Amniotic stem cell (primary cell): ENCODE data around the gene DOLK.

Experiments
- DNase-seq: peaks from one replicate; lab custom pipeline; 2025; lab: John Stamatoyannopoulos, UW

The DOLK gene

DNA sequence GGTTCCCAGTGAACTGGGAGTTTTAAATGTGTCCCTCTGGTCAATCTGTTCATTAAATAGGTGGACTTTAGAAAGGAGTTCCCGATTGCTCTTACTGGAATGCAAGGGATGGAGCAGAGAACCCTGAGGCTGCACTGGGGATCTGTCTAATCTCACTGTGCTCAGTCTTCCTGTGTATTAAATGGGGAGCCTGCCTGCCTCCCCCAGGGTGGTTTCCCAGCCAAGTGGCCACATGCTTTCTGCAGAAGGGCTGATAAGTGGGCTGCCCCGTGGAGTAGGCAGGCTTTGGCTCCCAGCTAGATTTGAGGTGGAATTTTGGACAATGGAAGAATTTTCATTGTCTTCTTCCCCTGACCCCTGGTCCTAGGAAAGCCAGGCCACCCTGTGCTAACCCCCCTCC is 40.7 kb downstream of the DOLK start:
- no peak for DNase-seq

DNA sequence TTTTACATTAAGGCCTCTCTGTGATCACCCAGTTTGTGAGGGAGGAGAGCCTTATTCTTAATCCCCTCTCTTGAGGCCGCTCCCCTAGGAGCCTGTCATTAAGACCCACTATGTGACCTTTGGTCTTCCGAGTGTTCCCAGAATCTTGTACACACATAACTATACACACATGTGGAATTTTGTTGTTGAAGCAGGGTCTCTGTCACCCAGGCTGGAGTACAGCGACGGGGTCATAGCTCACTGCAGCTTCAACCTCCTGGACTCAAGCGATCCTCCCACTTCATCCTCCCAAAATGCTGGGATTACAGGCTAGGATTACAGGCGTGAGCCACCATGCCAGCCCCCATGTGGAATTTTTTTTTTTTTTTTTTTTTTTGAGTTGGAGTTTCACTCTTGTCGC is 41.4 kb downstream of the DOLK start:
- no peak for DNase-seq

DNA sequence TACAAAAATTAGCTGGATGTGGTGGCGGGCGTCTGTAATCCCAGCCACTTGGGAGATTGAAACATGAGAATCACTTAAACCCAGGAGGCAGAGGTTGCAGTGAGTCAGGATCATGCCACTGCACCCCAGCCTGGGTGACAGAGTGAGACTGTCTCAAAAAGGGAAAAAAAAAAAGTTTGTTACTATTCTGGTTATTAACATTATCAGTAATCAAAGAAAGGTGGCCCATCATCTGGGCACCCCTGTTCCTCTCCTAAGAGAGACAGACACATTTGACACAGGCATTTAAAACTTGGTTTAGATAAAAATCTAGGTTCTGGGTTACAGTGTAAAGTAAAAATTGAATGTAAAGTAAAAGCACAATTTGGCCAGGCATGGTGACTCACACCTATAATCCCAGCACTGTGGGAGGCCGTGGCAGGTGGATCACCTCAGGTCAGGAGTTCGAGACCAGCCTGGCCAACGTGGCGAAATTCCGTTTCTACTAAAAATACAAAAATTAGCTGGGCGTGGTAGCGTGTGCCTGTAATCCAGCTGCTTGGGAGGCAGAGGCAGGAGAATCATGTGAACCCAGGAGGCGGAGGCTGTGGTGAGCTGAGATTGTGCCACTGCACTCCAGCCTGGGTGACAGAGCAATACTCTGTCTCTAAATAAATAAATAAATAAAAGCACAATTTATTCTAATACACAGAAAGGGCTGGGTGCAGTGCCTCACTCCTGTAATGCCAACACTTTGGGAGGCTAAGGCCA is 43.4 kb downstream of the DOLK start:
- no peak for DNase-seq

DNA sequence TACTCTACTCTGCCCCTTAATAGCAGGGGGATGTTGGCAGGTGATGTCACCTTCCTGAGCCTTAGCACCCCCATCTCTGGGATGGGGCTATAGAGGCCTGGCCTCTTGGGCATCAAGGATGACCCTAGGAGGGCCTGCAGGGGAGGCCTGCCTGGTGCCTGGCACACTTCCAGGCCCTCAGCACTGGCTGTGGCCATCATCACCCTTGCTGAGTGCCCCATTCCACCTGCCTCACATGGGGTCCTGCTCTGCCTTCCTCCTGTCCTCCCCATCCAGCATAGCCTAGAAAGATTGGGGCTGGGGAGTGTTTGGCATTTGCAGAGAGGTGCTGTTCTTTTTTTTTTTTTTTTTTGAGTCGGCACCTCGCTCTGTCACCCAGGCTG is 44.3 kb downstream of the DOLK start:
- DNase-seq: no peak

DNA sequence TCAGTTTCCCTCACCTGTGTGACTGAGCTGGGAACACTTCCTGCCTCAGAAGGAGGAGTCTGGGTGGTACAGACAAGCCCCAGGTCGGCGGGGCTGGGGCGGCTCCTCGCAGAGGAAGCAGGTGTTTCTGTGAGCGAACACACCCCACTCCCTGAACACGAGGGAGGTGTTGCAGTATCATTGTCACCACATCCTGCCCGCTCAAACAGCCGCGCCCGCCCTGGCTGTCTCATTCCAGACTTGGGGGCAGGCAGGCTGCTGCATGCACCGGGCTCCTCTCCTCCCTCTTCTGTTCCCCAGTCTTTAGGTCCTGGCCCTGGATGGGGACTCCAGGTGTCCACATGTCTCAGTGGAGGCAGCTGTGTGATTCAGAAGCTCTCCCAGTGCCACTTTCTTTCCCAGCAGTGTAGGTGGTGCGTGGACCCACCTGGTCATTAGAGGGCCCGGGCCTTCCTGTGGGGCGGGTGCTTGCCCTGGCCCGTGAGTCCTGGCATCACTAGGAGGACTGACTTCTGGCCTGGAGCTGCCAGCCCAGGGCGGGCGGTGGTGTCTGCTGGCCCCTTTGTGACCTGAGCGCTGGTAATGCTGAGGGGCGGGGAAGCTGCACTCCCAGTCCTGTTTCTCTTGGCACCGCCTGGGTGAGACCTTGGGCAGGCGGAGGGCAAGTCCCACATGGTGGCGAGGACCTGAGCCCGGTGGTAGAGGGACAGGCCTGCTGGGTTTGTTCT is 44.9 kb downstream of the DOLK start:
- no peak for DNase-seq

DNA sequence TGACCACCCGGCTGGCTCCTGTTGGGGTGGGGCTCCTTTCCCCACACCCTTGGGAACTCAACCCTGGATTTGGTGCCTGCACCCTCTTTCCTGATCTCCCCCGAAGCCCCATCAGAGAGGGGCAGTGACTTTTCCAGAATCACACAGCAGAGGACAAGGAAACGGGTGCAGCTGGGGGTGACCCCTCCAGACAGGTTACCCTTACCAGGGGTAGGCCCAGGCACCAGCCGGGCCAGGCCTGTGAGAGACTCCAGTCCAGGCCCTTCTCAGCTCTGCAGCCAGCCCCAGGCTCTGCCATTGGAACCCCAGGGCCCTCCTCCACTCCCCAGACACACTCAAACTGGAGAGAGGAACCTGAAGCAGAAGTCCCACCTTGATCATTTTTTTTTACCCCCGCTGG is 45.6 kb downstream of the DOLK start:
- DNase-seq: no peak

DNA sequence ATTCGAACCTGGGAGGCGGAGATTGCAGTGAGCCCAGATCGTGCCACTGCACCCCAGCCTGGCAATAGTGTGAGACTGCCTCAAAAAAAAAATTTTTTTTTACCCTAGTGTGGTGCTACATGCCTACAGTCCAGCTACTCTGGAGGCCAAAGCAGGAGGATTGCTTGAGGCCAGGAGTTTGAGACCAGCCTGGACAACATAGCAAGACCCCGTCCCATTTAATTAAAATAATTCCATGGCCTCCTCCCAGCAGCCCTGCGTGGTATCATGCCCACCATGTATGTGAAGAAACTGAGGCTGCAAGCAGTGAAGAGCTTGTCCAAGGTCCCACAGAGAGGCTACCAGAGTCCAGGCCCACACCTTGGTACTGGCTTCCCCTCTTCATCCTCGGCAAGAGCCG is 46.0 kb downstream of the DOLK start:
- no peak for DNase-seq

DNA sequence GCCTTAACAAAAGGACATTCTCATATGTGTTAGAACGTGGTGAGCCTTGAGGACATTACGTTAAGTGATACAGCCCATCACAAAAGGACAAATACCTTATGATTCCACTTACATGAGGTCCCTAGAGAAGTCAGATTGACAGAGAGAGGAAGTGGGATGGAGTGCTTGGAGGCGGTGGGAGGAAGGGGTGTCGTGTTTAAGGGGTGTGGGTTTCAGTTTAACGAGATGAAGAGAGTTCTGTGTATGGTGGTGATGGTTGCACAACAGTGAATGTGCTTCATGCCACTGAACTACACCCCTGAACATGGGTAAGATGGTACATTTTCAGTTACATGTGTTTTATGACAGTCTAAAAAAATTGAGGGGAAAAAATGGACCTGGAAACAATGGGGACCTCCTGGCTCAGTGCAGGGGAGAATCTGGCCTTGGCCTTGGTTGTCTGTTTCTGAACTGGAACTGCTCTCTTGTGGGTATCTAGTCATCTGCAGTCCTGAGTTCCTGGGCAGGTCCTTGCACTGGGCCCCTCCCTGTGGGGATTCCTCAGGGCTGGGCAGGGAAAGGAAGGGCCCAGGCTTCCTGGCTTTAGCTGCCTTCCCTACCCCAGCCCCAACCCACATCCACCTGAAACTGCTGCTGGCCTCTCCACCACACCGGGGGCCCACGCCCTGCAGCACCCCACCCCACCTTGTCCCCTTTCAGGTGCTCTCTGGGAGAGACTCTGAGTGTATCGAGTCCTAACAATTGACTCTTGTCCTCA is 47.7 kb downstream of the DOLK start:
- DNase-seq: no peak

DNA sequence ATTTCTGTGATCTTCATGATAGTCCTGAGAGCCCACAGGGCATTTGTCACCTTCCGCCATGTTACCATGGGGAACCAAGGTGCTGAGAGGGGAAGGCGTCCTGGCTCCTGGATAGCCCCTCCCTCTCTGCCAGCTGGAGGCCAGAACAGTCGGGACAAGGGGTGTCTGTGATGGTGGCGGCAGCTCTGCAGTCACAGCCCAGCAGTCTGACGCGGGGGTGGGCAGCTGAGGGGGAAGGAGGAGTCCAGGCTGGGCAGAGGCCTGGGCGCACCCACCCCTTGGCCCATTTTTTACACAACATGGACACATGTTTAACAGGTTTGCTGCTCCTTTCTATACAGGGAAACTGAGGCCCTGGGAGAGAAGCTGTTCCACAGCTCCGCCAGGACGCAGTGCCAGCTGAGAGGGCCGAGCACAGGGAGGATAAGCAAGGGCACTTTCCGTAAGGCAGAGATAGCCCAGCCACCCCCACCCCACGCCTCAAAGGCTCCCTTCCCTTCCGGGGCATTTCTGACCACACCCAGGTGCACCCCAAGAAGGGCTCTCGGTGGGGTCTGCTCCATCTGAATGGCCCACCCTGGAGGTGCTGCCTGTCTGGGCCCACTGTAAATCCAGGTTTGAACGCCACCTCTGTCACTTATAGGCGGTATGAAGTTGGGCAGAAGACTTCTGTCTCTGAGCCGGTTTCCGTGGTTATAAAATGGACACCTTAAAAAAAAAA is 48.4 kb downstream of the DOLK start:
- no peak for DNase-seq

DNA sequence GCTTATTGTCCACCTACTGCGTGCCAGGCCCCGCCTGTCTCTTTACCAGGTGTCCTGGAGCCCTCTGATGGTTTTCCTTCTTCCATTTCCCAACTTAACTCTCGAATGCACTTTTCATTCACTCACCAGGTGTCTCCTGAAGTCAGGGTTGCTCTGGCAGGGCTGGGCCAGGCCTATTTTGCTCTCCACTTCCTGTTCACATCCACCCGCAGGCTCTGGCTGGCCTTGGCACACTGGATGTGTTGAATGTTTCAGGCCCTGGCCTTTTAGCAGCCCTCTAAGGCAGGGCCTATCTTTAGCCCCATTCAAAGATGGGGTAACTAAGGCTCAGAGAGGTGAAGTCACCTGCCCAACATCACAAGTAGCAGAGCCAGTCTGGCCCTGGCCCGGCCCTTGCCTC is 49.0 kb downstream of the DOLK start:
- no peak for DNase-seq

DNA sequence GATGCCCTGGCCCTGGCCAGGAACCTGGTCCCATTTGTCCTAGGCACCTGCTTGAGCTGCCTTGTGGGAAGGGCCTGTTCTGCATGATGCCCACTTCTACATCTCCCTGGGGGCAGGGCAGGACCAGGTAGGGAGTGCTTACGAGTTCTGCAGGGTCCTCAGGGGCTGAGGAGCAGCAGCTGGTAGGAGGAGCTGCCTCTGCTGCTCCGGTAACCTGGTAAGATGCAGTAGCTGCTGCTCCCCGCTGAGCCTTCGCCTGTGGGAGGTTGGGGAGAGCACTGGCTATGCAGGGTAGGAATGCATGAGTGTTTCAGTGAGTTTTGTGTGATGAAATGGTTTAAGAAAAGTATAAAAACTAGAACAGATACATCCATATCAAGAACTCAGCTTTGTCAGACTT is 51.8 kb downstream of the DOLK start:
- DNase-seq: no peak
